Keratinocyte (primary cell): ENCODE results near the gene UGT2A3.

Experiments
- EZH2 ChIP-seq: IDR thresholded peaks from one replicate; pipeline ENCODE4 v1.6.1; 2012; ENCODE audit warnings: inconsistent platforms, mild to moderate bottlenecking, low read length, moderate library complexity
- TF ChIP-seq, protein P1 (sequence below), 3 experiments: IDR thresholded peaks in 1 of 3; conservative IDR thresholded peaks in 1 of 3; optimal IDR thresholded peaks in 1 of 3; 2 replicates in 2 of 3; 3 replicates in 1 of 3; pipeline versions ENCODE3 to v1.5.1; 2011; ENCODE audit warnings: low read length in 3 of 3, mild to moderate bottlenecking in 3 of 3, moderate library complexity in 2 of 3, control low read depth in 1 of 3, inconsistent platforms in 1 of 3; ENCODE audit not compliant: insufficient read depth in 2 of 3; ENCODE audit errors: extremely low read depth in 1 of 3

DNA sequence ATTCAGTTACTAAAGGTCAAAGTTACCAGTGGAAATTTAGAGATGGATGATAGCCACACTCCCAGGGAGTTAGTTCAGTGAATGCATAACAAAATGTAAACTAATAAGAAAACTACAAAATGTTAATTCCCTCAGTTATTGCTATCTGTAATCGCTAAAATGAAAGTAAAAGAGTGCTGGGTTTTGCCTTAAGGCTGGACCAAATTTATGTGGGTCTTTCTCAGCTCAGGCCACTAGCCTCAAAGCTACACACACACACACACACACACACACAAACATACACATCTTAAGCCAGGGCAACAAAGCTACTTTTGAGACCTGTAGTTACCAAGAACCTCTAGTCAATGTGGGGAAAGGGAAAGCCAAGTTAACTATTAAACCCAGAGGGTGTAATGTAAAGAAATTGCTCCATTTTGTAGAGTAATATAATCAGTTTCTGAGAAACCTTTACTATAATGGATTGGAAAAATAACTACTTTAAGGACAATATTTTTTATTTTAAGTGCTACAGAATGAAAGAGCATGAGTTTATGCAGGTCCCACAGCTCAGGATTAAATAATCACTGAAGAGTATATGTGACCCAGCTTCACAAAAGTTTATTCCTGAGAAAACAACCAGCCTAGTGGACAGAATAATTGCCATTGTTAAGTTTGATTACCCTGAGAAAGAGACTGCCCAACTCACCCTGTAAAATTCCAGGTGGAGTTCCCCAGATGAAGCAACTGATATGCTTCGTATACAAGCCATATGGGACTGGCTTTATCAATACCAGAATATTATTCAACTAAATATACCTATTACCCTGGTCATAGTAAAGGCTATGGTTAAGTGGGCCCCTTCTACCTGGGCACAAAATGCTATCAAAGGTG lies 8.9 kb upstream of the UGT2A3 start:
- TF ChIP-seq, protein P1, sequence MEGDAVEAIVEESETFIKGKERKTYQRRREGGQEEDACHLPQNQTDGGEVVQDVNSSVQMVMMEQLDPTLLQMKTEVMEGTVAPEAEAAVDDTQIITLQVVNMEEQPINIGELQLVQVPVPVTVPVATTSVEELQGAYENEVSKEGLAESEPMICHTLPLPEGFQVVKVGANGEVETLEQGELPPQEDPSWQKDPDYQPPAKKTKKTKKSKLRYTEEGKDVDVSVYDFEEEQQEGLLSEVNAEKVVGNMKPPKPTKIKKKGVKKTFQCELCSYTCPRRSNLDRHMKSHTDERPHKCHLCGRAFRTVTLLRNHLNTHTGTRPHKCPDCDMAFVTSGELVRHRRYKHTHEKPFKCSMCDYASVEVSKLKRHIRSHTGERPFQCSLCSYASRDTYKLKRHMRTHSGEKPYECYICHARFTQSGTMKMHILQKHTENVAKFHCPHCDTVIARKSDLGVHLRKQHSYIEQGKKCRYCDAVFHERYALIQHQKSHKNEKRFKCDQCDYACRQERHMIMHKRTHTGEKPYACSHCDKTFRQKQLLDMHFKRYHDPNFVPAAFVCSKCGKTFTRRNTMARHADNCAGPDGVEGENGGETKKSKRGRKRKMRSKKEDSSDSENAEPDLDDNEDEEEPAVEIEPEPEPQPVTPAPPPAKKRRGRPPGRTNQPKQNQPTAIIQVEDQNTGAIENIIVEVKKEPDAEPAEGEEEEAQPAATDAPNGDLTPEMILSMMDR (optimal IDR thresholded peaks at IDR 0.05 in 1 of 3, IDR thresholded peaks at IDR 0.05 in 1 of 3, conservative IDR thresholded peaks at IDR 0.05 in 1 of 3; ENCODE audit: extremely low read depth in 1 of 3, insufficient read depth in 2 of 3, low read length in 3 of 3): no peak
- TF ChIP-seq EZH2: no peak
